GM12872 (cell line): ENCODE measurements around the gene RNF213.

ENCODE experiments used
- CTCF ChIP-seq: IDR thresholded peaks from 3 replicates; pipeline ENCODE4 v1.5.1; 2011; ENCODE audit warnings: low read depth, mild to moderate bottlenecking, low read length, moderate library complexity; ENCODE audit not compliant: insufficient read depth

RNF213 gene

GRCh38 chr17:80260791-80261158 is at the start of gene RNF213:
TSS of gene RNF213 (plus strand) at chr17:80260852. CDS start at chr17:80263682, 2,830 bp downstream.
- TF ChIP-seq CTCF, result no peak

- TF ChIP-seq CTCF, result no peak
These were observed 48.5 kb upstream of the RNF213 start for GRCh38 chr17:80212109-80212508.

- TF ChIP-seq CTCF, result no peak
These were observed 48.1 kb upstream of the RNF213 start for GRCh38 chr17:80212511-80212910.

GRCh38 chr17:80212962-80213642 is 47.5 kb upstream of the RNF213 start:
- no peak for TF ChIP-seq CTCF

GRCh38 chr17:80213643-80213975 is 47.0 kb upstream of the RNF213 start:
- TF ChIP-seq CTCF, result no peak

- no peak for TF ChIP-seq CTCF
These were observed 46.4 kb upstream of the RNF213 start for GRCh38 chr17:80214012-80214877.

GRCh38 chr17:80214878-80215210 is 45.8 kb upstream of the RNF213 start:
- TF ChIP-seq CTCF, result no peak
